Peyer's patch (tissue), 4 donors: ENCODE measurements around the gene NBPF12.
"Not testable (repeated sequence)": the region's sequence is repeated elsewhere in the genome, so short reads cannot be mapped to it uniquely, and the experiment has no call there.

ENCODE experiments used
- POLR2A ChIP-seq, 2 donors: fragments of 450-650 bp; IDR thresholded peaks; one replicate each; pipeline ENCODE4 v1.5.1; 2017; ENCODE audit warnings: antibody characterized with exemption in 2 of 2, mild to moderate bottlenecking in 2 of 2, moderate library complexity in 2 of 2
- TF ChIP-seq, protein P1 (sequence below), 6 experiments: fragments of 450-650 bp in 4 of 6; fragments of 200-600 bp in 2 of 6; sonication (generic) in 1 of 6; IDR thresholded peaks; one replicate each; pipeline ENCODE4 v1.5.1; 2017 to 2019; ENCODE audit warnings: antibody characterized with exemption in 6 of 6, mild to moderate bottlenecking in 3 of 6, moderate library complexity in 1 of 6

DNA sequence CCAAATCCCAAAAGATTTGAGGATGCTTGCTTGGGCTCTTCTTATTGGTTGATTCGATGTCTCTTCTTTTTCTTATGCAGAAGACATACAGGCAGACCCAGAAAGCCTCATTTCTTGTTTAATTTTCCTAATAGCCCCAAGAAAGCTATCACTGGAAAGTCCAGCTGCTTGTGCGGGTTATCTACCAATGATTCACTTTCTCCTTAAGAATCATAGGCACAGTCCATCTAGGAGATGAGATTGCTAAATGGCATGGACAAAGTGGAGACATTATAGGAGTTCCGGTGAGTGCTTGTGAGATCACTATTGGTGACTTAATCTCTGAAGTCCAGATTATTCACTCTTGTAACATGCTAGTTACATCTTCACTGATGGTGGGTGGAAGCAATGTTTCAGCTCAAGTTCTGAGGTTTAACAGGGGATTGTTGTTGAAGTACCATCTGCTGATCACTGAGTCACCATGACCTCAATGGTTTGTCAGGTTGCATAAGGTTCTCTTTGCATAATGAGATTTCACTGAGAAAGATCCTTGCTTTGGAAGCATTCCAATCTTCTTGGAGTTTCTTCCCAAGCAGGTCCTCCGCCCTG is 92.0 kb downstream of the NBPF12 start:
- TF ChIP-seq, protein P1, sequence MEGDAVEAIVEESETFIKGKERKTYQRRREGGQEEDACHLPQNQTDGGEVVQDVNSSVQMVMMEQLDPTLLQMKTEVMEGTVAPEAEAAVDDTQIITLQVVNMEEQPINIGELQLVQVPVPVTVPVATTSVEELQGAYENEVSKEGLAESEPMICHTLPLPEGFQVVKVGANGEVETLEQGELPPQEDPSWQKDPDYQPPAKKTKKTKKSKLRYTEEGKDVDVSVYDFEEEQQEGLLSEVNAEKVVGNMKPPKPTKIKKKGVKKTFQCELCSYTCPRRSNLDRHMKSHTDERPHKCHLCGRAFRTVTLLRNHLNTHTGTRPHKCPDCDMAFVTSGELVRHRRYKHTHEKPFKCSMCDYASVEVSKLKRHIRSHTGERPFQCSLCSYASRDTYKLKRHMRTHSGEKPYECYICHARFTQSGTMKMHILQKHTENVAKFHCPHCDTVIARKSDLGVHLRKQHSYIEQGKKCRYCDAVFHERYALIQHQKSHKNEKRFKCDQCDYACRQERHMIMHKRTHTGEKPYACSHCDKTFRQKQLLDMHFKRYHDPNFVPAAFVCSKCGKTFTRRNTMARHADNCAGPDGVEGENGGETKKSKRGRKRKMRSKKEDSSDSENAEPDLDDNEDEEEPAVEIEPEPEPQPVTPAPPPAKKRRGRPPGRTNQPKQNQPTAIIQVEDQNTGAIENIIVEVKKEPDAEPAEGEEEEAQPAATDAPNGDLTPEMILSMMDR (IDR thresholded peaks at IDR 0.05), result not testable (repeated sequence)
- not testable (repeated sequence) for TF ChIP-seq POLR2A (IDR thresholded peaks at IDR 0.05)
